Dedifferentiated amniotic fluid mesenchymal stem cell (primary cell): ENCODE measurements around the gene KLHL2.

Experiments used
- DNase-seq: peaks from one replicate; pipeline ENCODE4 v3.0.0-alpha.2; 2016; ENCODE audit errors: extremely low spot score

Gene KLHL2

DNA sequence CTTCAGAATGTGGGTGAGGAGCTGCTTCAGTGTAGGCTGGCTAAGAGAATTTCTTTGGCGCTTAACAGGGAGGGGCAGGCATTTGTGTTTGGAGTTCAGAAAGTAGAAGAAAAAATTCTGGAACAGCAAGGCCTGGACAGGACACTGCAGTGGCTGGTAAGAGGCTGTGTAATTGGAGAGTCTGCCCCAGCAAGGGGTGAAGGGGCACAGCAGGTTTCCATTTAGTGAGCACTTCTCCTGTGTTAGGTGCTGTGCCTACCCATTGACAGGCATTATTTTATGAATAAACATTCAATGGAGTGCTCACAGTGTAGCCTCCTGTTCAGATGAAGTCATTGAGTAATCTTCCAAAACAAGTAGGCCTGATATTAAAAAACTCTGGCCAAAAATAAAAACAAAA lies 160.8 kb downstream of the KLHL2 start:
- no peak for DNase-seq

DNA sequence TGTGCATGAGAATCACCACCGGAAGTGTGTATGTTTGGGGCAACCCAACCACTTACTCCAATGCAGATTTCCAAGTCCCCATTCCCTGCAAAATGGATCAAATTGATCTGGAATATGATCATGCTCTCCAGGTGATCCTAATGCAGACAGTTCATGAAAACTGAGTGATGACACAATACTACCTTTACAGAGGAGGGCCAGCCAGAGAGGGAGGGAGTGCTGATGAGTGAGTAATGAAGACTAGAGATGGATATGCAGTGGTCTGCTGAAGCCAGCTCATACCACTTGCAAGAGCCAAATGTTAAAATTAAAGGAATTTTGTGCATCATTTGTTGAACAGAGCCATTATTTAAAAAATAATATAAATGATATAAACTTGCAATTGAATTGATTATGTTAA lies 161.2 kb downstream of the KLHL2 start:
- DNase-seq: no peak

DNA sequence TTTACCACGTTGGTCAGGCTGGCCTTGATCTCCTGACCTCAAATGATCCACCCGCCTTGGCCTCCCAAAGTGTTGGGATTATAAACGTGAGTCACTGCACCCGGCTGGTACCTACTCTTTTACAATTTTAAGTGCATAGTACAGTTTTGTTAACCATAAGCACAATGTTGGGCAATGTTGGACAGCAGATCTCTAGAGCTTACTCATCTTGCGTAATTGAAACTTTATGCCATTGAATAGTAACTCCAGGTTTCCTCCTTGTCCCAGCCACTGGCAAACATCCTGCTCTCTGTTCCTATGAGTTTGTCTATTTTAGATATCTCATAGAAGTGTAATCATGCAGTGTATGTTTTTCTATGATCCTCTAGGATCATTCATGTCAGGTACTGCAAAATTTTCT lies 162.2 kb downstream of the KLHL2 start:
- DNase-seq: no peak

DNA sequence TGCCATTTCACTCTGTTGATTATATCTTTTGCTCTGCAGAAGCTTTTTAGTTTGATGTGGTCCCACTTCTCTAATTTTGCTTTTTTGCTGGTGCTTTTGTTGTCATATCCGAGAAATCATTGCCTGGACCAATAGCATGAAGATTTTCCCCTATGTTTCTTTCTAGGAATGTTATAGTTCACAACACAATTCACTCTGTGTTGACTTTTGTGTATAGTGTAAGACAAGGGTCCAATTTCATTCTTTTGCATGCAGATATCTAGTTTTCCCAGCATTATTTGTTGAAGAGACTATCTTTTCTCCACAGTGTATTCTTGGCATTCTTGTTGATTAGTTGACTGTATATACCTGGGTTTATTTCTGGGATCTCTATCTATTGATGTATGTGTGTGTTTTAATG lies 163.2 kb downstream of the KLHL2 start:
- no peak for DNase-seq
